GM18907 (cell line): ENCODE results near the gene PRR7.

Source experiments
- ATAC-seq: cut with Tn5 transposase; IDR thresholded peaks from one replicate; pipeline ENCODE4 v1.9.1; 2021; ENCODE audit warnings: mild to moderate bottlenecking, moderate library complexity; ENCODE audit not compliant: unreplicated experiment

PRR7 gene

GRCh38 chr5:177466861-177467260, 20.2 kb downstream of the PRR7 start:
- no peak for ATAC-seq

DNA sequence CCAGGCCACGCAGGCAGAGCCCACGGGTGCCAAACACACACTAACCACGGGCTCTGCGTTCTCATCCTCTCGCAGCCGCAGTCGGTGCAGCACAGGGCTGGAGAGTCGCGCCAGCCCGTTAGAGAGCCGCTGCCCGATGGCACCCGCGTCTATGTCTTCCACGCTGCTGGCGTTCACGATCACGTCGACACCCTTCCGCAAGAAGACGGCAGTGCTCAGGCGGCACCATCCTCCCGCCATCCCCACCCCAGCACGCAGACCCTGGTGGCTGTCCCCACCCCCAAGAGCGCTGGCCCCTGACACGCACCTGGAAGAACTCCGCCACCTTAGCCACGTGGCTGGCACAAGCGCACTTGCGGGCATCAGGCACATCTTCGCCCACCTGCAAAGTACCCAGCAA, 20.8 kb downstream of the PRR7 start:
- ATAC-seq = no peak

DNA sequence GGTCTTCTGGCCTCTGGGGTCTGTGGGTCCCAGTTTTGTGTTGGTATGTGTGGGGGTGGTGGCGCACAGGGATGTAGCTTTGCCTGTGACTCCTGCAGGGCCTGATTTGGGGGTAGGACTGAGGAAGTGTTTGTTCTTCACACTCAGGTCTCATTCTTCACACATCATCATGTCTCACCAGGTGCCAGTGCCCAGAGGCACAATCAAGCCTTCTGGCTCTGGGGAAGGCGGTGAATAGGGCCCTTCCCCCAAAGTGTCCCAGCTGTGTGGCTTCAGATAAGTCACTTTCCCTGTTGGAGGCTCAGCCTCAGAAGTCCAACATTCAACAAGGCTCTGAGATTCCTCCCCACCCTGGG, 21.7 kb downstream of the PRR7 start:
- no peak for ATAC-seq

GRCh38 chr5:177468685-177469628, 22.3 kb downstream of the PRR7 start:
- ATAC-seq = no peak

GRCh38 chr5:177469750-177470525, 23.3 kb downstream of the PRR7 start:
- no peak for ATAC-seq

- no peak for ATAC-seq
Observed at GRCh38 chr5:177470759-177471536, 24.3 kb downstream of the PRR7 start.

DNA sequence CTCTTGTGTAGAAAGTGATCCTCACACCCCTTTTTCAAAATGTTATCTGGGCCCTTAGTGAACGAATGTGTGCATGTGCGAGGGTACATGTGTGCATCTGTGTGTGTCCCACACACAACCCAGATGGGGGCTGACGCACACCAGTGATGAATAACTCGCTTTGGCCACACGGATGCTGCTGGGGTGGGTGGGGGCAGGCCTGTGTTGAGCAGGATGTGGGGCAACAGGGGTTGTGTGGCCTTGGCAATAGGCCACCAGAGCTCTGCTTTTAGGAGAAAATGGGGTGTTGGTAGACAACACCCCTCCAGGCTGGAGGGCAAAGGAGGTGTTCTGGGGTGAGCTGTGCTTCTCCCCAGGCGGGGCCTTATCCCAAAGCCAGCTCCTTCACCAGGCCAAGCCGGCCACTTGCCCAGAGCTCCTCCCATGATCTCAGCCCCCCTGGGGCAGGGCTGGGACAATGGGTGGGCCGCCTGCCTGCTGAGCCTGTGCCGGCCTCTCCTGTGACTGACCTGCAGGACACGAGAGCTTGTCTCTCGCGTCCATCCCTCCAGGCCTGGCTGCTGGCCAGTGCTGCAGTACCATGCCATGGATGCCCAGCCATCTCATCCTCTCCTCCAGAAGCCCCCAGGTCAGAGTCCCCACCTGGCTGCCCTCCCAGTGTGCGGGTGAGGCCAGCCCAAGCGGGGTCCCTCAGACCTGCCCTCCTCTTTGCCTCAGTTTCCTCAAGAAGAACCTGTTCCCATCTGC, 25.2 kb downstream of the PRR7 start:
- ATAC-seq = no peak

DNA sequence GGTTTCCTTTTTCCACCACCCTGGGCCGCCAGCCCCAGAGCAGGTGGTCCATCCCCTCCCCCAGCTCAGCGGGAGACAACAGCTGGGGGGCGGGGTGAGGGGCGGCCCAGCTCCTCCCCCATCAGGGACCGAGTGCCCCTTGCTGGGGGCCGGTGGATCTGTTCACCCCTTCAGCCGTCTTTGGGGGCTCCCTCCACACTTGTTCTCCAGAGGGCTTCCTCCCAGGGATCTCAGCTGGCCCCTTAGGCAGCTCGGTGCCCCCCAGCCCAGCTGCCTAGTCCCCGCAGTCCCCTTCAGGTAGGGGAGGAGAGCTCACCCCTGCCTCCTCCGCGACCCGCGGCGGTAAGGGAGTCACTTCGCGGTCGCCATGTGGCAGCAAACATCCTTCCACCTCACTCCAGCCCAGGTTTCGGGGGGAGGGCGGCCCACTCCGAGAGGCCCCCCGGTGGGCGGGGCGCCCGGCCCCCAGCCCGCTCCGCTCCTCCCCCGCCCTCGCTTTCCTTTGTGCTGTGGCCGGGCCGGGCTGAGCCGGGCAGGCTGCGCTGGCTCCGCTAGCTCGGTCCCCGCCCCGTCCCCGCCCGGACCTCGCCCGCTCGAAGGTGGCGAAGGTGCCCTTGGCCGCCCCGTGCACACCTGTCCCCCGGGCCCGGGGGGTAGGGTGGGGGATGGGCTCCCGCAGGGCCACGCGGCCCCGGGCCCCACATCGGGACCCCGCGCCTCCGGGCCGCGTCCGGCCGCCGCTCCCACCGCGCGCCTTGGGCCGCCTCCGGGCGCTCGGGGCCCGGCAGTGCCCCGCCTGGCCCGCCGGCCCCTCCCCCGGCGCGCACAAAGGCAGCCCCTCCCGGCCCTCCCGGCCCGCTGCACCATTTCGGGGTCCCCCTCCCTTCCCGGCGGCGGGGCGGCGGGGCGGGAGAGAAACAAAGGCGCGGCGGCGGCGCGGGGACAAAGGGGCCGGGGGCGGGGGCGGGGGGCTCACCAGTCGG, 26.1 kb downstream of the PRR7 start:
- peak; percentile 43 for ATAC-seq

DNA sequence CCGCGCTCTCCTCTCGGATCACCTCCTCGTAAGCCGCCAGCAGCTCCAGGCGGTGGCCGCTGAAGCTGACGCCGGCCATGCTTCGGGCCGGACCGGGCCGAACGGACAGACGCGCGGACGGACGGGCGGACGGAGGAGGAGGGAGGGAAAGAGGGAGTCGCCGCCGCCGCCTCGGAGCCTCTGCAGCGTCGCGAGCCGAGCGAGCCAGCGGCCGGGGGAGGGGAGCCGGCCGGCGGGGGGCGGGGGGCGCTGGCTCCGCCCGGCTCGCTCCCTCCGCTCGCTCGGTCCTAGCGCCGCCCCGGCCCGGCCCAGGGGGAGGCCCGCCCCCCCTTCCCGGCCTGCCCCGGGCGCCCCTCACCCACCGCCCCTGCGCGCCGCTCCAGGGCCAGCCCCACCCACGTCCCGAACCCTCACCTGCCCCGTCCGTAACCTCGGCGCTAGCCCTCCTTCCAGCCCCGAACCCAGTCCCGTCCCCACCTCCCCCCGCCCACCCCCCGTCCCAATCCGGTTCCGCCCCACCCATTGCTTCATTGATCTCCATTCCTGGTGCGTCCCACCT, 26.9 kb downstream of the PRR7 start, which contains the start of gene DBN1:
Gene DBN1, minus strand, starts transcription at position 192 of the 559 bp plus-strand sequence. Its CDS starts 113 bp downstream, at position 79.
- ATAC-seq = no peak

GRCh38 chr5:177474002-177474476, 27.4 kb downstream of the PRR7 start:
- ATAC-seq = no peak

DNA sequence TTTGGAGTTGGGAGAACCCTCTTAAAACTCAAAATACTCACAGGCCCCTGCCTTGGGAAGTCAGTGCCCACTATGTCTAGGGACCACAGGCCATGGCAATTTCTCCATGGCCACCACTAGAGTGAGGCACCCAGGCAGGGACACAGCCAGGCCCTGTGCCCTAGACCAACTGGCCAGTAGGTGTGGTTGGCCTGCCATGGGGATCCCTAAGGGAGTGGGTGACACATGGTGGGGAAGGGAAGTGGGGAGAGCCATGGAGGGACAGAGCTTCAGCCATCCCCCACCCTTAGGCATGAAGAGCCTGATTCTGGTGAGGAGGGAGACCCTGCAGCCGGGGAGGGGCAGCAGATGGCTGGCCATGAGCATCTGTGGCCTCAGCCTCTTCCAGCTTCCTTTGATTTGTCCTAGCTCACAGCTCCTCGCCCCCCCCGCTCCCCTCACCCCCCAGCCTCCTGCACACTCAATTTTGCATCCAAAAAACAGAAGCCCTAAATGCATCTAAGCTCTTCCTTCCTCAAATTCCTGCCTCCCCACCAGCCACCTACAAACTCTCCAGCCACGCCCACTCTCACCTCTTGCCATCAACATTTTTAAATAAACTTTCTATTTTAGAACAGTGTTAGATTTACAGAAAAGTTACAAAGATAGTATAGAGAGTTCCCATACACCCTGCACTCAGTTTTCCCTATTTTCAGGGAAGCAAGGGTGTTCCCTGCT, 28.4 kb downstream of the PRR7 start:
- no peak for ATAC-seq

GRCh38 chr5:177475563-177476427, 29.2 kb downstream of the PRR7 start:
- ATAC-seq = no peak

- ATAC-seq = no peak
Observed at GRCh38 chr5:177476531-177477233, 30.1 kb downstream of the PRR7 start.

DNA sequence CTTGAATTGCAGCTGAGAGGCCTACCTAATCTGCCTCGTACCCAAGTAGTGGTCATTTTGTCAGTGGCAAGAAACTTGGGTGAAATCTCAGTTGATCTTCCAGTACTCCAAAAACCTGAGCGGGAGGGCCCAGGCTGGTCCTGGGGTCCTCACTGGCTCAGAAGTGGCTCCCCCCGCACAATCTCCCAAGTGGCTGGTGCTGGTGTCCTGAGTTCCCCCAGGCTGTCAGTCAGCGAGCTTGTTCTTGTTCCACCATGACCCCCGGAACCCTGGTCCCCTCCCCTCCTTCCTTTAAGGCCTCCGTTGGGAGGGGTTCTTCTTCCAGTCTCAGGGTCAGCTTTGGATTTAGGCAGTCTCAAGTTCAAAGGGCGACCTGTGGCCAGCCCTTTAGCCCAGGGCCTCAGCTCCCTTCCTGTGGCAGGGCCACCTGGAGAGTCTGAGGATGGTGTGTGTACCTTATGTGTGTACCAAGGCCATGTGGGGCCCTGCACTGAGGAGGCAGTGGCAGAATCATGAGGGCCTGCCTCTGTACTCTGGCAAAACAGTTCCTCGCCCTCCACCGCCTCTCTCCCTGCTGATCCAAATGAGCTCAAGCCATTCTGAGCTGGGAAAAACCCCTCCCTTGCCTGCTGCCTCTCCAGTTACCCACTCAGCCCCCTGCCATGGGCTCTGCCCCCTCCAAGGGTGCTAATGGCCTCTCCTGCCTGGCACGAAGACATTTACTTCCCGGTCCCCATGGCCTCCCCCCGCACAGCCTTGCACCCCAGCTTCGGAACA, 31.3 kb downstream of the PRR7 start:
- ATAC-seq = no peak

DNA sequence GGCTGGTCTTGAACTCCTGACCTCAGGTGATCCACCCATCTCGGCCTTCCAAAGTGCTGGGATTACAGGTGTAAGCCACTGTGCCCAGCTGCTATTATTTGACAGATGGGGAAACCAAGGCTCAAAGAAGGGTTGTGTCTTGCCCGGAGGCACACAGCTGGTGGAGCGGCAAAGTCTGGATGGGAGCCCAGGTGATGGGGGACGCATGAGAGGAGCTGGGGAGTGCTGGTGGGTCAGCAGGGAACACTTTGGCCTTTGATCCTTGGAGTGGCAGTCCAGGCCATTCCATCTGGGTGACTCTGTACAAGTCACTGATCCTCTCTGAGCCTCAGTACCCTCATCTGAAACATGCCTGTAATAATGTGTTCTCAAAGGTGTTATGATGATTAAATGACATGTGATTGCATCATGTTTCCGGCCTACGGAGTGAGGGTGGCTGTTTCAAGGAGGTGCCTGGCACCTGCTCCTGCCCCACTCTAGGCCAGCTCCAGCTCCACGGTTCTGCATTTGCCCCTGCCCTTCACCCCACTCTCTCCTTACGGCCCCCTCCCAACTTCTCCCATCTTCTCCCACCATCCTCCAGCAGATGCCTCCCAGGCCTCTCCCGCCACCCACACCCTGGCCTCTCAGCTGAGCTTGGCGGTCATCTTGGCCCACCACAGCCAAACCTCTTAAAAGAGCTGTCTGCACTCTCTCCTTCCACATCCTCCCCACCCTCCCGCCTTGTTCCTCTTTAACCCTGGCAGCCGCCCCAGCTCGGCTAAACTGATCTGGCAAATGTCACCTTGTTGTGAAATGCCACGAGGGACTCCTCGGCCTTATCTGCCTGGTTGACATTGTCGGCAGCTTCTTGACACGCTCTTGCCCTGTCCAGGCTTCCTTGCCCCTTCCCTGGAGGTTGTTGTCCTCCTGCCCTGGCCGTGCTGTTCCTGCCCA, 32.4 kb downstream of the PRR7 start:
- ATAC-seq = no peak
